ENCODE results near the gene SPECC1. TPM values are rescaled to one million over a fixed set of nuclear protein-coding genes. Genes with fewer than 3 reads are reported as not detected.

Gene SPECC1
- total and polyA plus RNA-seq, 2 donors (not counting 3 experiments of a cell fraction or from before 2014, with no cell fraction given) = 5.3 to 20.4 TPM

- POLR2A ChIA-PET = no interaction called here
- no peak overlapping the region for H3K4me2 ChIP-seq (ENCODE audit: insufficient read depth, low read length)
- H2AFZ ChIP-seq (ENCODE audit: low read depth, low read length) = no peak overlapping the region
- BruUV-seq (replicated peaks) = no TSS peak
- DNase-seq (ENCODE audit: low read depth, low spot score) (no peak), FAIRE-seq (no peak)
- no peak overlapping the region for H3K27ac ChIP-seq (ENCODE audit: insufficient read depth, low read depth, low read length)
- no peaks in the 10 kb centered on the region for H3K9me3 ChIP-seq (replicated peaks; ENCODE audit: control insufficient read depth, insufficient read depth, low read length)
- TF ChIP-seq MAX (IDR thresholded peaks at IDR 0.05; ENCODE audit: insufficient read depth, insufficient read length) = no peak
- TF ChIP-seq JUN (IDR thresholded peaks at IDR 0.05; ENCODE audit: borderline replicate concordance, insufficient read depth, insufficient read length, low read depth) = no peak
- TF ChIP-seq EZH2 (IDR thresholded peaks at IDR 0.05; ENCODE audit: borderline replicate concordance, low read depth, low read length, severe bottlenecking) = no peak
- TF ChIP-seq CTCF (IDR thresholded peaks at IDR 0.05; ENCODE audit: extremely low read depth in 1 of 2, insufficient read depth in 1 of 2, low read depth in 1 of 2, low read length in 2 of 2) = no peak
- intact Hi-C loops (cut with micrococcal nuclease) = no loop called here
- no peaks in the 10 kb centered on the region for H4K20me1 ChIP-seq (replicated peaks; ENCODE audit: control insufficient read depth, extremely low read depth, insufficient read depth, low read length)
- no peaks in the 10 kb centered on the region for H3K79me2 ChIP-seq (ENCODE audit: control insufficient read depth, insufficient read depth, low read length)
- no peaks in the 10 kb centered on the region for H3K9me1 ChIP-seq (replicated peaks; ENCODE audit: control insufficient read depth, extremely low read depth, insufficient read depth, low read length)
- no peaks in the 10 kb centered on the region for H3K36me3 ChIP-seq (ENCODE audit: control insufficient read depth in 2 of 2, extremely low read depth in 1 of 2, insufficient read depth in 2 of 2, low read length in 2 of 2)
- peaks cover 5% of the 10 kb centered on the region for H3K4me1 ChIP-seq (ENCODE audit: control insufficient read depth, extremely low read depth, insufficient read depth, low read length)
- H3K4me3 ChIP-seq (replicated peaks in 1 of 3; ENCODE audit: insufficient read depth in 1 of 3, low read depth in 1 of 3, low read length in 3 of 3) = no peak overlapping the region
- no peaks in the 10 kb centered on the region for H3K27me3 ChIP-seq (ENCODE audit: control insufficient read depth in 2 of 2, insufficient read depth in 2 of 2, low read length in 2 of 2)
- H3K9ac ChIP-seq (replicated peaks; ENCODE audit: extremely low read depth, insufficient read depth, low read length) = no peak overlapping the region
- dilution Hi-C loops (cut with MboI; ENCODE audit: extremely low pct_ligation_motif_present, low sequenced_read_pairs) = no loop called here
- CTCF ChIA-PET = interaction anchor here (1.0 kb wide), 1 partner anchor 64 kb away, joined by 3 read pairs; no protein-coding TSS in a partner anchor
These were observed 247.8 kb downstream of the SPECC1 start for GRCh38 chr17:20257008-20257407.

GRCh38 chr17:20257798-20258197 is 248.6 kb downstream of the SPECC1 start:
- Histone ChIP-seq H3K36me3 (ENCODE audit: control insufficient read depth in 2 of 2, extremely low read depth in 1 of 2, insufficient read depth in 2 of 2, low read length in 2 of 2) (no peaks in the 10 kb centered on the region), H3K4me3 (replicated peaks in 1 of 3; ENCODE audit: insufficient read depth in 1 of 3, low read depth in 1 of 3, low read length in 3 of 3) (no peak overlapping the region), H3K4me2 (ENCODE audit: insufficient read depth, low read length) (no peak overlapping the region), H3K27me3 (ENCODE audit: control insufficient read depth in 2 of 2, insufficient read depth in 2 of 2, low read length in 2 of 2) (no peaks in the 10 kb centered on the region), H3K9me1 (replicated peaks; ENCODE audit: control insufficient read depth, extremely low read depth, insufficient read depth, low read length) (no peaks in the 10 kb centered on the region), H2AFZ (ENCODE audit: low read depth, low read length) (no peak overlapping the region), H3K9ac (replicated peaks; ENCODE audit: extremely low read depth, insufficient read depth, low read length) (no peak overlapping the region), H3K79me2 (ENCODE audit: control insufficient read depth, insufficient read depth, low read length) (no peaks in the 10 kb centered on the region), H3K27ac (ENCODE audit: insufficient read depth, low read depth, low read length) (no peak overlapping the region), H4K20me1 (replicated peaks; ENCODE audit: control insufficient read depth, extremely low read depth, insufficient read depth, low read length) (no peaks in the 10 kb centered on the region), H3K4me1 (ENCODE audit: control insufficient read depth, extremely low read depth, insufficient read depth, low read length) (peaks cover 12% of the 10 kb centered on the region), H3K9me3 (replicated peaks; ENCODE audit: control insufficient read depth, insufficient read depth, low read length) (no peaks in the 10 kb centered on the region)
- intact Hi-C loops (cut with micrococcal nuclease) = no loop called here
- CTCF ChIA-PET = no interaction called here
- DNase-seq (ENCODE audit: low read depth, low spot score) (no peak), FAIRE-seq (no peak)
- dilution Hi-C loops (cut with MboI; ENCODE audit: extremely low pct_ligation_motif_present, low sequenced_read_pairs) = no loop called here
- TF ChIP-seq POLR2AphosphoS5 (IDR thresholded peaks at IDR 0.05; ENCODE audit: insufficient read depth, low read depth, low read length) = no peak
- TF ChIP-seq MAX (IDR thresholded peaks at IDR 0.05; ENCODE audit: insufficient read depth, insufficient read length) = no peak
- no peak for TF ChIP-seq JUN (IDR thresholded peaks at IDR 0.05; ENCODE audit: borderline replicate concordance, insufficient read depth, insufficient read length, low read depth)
- no peak for TF ChIP-seq MYC (IDR thresholded peaks at IDR 0.05; ENCODE audit: low read depth, low read length)
- TF ChIP-seq FOS (IDR thresholded peaks at IDR 0.05; ENCODE audit: borderline replicate concordance, insufficient read depth, low read length) = no peak
- TF ChIP-seq GATA2 (IDR thresholded peaks at IDR 0.05; ENCODE audit: insufficient read depth, insufficient read length, low read depth, low read length) = no peak
- no peak for TF ChIP-seq EZH2 (IDR thresholded peaks at IDR 0.05; ENCODE audit: borderline replicate concordance, low read depth, low read length, severe bottlenecking)
- no peak for TF ChIP-seq POLR2A (IDR thresholded peaks at IDR 0.05; ENCODE audit: low read depth, low read length)
- TF ChIP-seq CTCF (IDR thresholded peaks at IDR 0.05; ENCODE audit: extremely low read depth in 1 of 2, insufficient read depth in 1 of 2, low read depth in 1 of 2, low read length in 2 of 2) = no peak
- POLR2A ChIA-PET = no interaction called here
- no TSS peak for BruUV-seq (replicated peaks)
